Mesothelial cell of epicardium (in vitro differentiated cells): Measurements from ENCODE around the gene ANAPC15. TPM values are rescaled to one million over a fixed set of nuclear protein-coding genes. Genes with fewer than 3 reads are reported as not detected.

Experiments used
- DNase-seq, 2 experiments: peaks; one replicate each; pipeline ENCODE4 v3.0.0; 2021; ENCODE audit warnings: low spot score in 2 of 2; ENCODE audit not compliant: unreplicated experiment in 2 of 2
- H3K27ac Mint-ChIP-seq: 2 replicates; pipeline ENCODE4 v1.8.0; 2021; ENCODE audit warnings: mixed read lengths
- H3K27me3 Mint-ChIP-seq: 2 replicates; pipeline ENCODE4 v1.8.0; 2021; ENCODE audit warnings: low read depth, mixed read lengths
- H3K36me3 Mint-ChIP-seq: 2 replicates; pipeline ENCODE4 v1.8.0; 2021; ENCODE audit warnings: mixed read lengths
- H3K4me1 Mint-ChIP-seq: 2 replicates; pipeline ENCODE4 v1.8.0; 2021; ENCODE audit warnings: mixed read lengths
- H3K4me3 Mint-ChIP-seq: 2 replicates; pipeline ENCODE4 v1.8.0; 2021; ENCODE audit warnings: mild to moderate bottlenecking, moderate library complexity, mixed read lengths
- H3K9me3 Mint-ChIP-seq: 2 replicates; pipeline ENCODE4 v1.8.0; 2021; ENCODE audit warnings: mixed read lengths
- total RNA-seq: library from RNA; stranded (reverse); gene quantifications from 3 replicates; pipeline ENCODE4 v1.2.1, GENCODE V29; 2021
- TF ChIP-seq, protein P1 (sequence below): fragments of 200-600 bp; sonication (generic); IDR thresholded peaks from one replicate; pipeline ENCODE4 v1.5.0; 2021; ENCODE audit warnings: antibody characterized with exemption; ENCODE audit not compliant: unreplicated experiment

ANAPC15 gene
- total RNA-seq, 1 donor from 2014 or later = 39.3 TPM

DNA sequence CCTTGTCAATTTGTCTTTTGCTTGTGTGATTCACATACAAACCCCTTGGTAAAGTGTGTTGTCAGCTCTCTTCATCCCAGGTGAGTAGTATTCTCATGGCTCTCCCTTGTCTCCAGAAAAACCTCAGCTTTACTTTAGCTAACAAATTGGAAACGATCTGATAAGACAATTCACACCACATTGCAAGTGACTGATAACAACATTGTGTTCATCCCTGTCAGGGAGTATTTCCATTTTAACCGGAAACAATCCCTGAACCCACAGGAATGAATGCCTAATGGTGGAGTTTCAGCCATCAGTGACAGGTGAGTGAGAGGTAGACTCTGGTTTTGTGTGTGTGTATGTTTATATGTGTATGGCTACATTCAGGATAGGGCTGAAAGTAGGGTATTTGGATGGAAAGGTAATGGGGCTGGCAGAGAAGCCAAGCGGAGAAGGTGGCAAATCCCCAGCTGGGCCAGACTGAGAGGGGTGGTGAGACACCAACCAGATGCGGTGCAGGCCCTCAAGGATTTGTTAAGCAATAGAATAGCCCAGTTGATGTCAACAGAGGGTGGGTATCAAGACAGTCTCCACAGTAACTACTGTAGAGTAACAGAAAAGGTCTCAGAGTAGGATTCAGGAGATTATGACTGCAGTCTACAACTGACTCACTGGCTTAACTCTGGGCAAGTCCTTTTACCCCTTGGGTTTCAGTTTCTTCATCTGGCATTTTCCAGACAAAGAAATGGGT is 24.3 kb downstream of the ANAPC15 start:
- no peak overlapping the region for H3K27ac Mint-ChIP-seq
- no peak for DNase-seq
- peaks cover 10% of the 10 kb centered on the region for H3K4me1 Mint-ChIP-seq
- peaks cover 4% of the 10 kb centered on the region for H3K36me3 Mint-ChIP-seq
- no peak overlapping the region for H3K4me3 Mint-ChIP-seq
- H3K9me3 Mint-ChIP-seq = no peaks in the 10 kb centered on the region
- TF ChIP-seq, protein P1, sequence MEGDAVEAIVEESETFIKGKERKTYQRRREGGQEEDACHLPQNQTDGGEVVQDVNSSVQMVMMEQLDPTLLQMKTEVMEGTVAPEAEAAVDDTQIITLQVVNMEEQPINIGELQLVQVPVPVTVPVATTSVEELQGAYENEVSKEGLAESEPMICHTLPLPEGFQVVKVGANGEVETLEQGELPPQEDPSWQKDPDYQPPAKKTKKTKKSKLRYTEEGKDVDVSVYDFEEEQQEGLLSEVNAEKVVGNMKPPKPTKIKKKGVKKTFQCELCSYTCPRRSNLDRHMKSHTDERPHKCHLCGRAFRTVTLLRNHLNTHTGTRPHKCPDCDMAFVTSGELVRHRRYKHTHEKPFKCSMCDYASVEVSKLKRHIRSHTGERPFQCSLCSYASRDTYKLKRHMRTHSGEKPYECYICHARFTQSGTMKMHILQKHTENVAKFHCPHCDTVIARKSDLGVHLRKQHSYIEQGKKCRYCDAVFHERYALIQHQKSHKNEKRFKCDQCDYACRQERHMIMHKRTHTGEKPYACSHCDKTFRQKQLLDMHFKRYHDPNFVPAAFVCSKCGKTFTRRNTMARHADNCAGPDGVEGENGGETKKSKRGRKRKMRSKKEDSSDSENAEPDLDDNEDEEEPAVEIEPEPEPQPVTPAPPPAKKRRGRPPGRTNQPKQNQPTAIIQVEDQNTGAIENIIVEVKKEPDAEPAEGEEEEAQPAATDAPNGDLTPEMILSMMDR = no peak
- no peaks in the 10 kb centered on the region for H3K27me3 Mint-ChIP-seq

DNA sequence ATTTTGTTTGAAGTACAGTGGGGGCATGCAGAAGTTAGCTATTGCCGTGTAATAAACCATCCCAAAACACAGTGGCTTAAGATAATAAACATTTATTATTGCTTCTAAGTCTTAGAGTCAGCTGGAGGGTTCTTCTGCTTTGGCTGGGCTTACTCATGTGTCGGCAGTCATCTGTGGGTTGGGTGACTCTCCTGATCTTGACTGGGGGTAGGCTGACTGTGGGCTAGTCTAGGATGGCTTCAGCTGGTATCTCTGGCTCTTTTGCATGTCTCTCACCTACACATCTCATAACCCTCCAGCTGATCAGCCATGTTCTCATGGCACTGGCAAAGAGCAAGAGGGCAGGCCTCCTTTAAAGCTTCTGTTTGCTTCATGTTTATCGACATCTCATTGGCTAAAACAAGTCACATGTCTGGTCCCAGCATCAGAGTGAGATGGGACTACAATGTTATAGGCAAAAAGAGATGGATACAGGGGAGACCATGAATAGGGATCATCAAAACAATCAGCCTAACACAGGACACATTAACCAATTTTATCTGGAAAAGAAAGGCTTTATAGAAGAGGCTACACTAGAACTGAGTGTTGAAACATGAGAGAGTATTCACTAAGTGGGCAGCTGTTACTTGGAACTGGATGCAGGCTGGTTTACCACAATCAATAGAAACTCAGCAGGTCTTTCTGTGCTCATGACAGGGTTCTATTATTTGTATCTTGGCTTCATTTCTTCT is 26.7 kb downstream of the ANAPC15 start:
- TF ChIP-seq, protein P1 = no peak
- DNase-seq = no peak
- Mint-ChIP-seq H3K27me3 (no peaks in the 10 kb centered on the region), H3K4me1 (peaks cover 20% of the 10 kb centered on the region), H3K9me3 (no peaks in the 10 kb centered on the region), H3K4me3 (no peak overlapping the region), H3K27ac (no peak overlapping the region), H3K36me3 (peaks cover 4% of the 10 kb centered on the region)

DNA sequence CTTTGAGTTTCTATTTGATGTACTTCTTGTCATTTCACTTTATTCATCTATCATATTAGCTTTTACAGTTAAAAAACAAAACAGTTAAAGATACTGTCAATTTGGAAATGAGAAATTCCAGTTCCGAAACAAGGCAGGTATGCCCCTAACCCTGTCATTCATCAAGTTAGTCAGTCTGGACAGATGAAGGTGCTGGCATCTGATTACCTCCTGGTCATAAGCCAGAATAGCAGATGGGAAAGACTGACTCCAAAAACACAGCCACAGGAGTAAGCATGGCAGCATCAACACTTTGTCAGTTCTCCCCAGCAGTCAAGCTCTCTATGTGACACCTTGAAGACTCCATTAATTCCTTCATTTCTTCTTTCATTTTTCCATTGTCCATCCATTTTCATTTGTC is 27.5 kb downstream of the ANAPC15 start:
- TF ChIP-seq, protein P1 = no peak
- Mint-ChIP-seq H3K36me3 (peaks cover 4% of the 10 kb centered on the region), H3K9me3 (no peaks in the 10 kb centered on the region), H3K4me1 (peaks cover 24% of the 10 kb centered on the region), H3K27ac (no peak overlapping the region), H3K27me3 (no peaks in the 10 kb centered on the region), H3K4me3 (no peak overlapping the region)
- no peak for DNase-seq

DNA sequence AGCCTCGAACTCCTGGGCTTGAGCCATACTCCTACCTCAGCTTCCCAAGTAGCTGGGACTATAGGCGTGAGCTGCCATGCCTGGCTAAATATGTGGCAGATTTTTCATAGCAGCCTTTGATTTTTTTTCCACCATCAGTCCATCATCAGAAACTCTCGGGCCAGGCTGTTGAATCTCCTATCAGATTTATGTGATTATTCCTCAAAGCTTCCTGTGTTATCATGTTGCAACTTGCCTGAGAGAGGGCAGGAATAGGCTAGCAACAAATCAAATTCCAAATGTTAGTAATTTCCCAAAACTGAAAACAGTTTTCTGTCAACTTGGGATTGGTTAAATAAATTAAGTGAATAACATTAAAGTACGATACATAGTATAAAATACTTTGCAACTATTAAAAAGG is 28.4 kb downstream of the ANAPC15 start:
- H3K27ac Mint-ChIP-seq = peak overlapping the region; percentile 39
- peaks cover 27% of the 10 kb centered on the region for H3K4me1 Mint-ChIP-seq
- H3K9me3 Mint-ChIP-seq = no peaks in the 10 kb centered on the region
- TF ChIP-seq, protein P1 = no peak
- no peaks in the 10 kb centered on the region for H3K27me3 Mint-ChIP-seq
- no peak overlapping the region for H3K4me3 Mint-ChIP-seq
- no peak for DNase-seq
- H3K36me3 Mint-ChIP-seq = peaks cover 4% of the 10 kb centered on the region

DNA sequence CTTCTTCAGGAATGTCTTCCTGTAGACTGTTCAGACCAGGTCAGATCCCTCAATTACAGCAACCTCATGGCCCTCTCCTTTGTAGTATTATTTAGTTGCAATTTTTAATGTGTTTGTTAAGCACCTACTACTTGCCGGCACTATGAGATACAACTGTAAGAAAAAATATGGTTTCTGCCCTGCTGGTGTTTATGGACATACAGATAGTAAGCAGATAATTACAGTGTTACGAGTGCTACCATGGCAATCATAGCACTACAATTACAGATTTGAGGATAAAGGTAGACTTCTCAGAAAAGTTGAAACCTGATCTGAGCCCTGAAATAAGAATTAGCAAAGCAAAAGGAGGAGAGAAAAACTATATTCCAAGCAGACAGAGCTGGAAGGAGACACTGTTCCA is 29.1 kb downstream of the ANAPC15 start:
- Mint-ChIP-seq H3K36me3 (peaks cover 4% of the 10 kb centered on the region), H3K4me3 (no peak overlapping the region), H3K27ac (peak overlapping the region; percentile 39), H3K9me3 (no peaks in the 10 kb centered on the region), H3K4me1 (peaks cover 34% of the 10 kb centered on the region), H3K27me3 (no peaks in the 10 kb centered on the region)
- no peak for DNase-seq
- TF ChIP-seq, protein P1 = no peak
